NCI-H510A (cell line): Measurements from ENCODE around the gene SAMD14.

Source experiments
- DNase-seq: peaks from one replicate; lab custom pipeline; 2025; lab: John Stamatoyannopoulos, UW

Gene SAMD14

GRCh38 chr17:50129728-50130558 lies at the start of gene SAMD14:
Gene SAMD14 (minus strand): TSS chr17:50130160. CDS start chr17:50124959, 5,201 bp downstream.
- no peak for DNase-seq

DNA sequence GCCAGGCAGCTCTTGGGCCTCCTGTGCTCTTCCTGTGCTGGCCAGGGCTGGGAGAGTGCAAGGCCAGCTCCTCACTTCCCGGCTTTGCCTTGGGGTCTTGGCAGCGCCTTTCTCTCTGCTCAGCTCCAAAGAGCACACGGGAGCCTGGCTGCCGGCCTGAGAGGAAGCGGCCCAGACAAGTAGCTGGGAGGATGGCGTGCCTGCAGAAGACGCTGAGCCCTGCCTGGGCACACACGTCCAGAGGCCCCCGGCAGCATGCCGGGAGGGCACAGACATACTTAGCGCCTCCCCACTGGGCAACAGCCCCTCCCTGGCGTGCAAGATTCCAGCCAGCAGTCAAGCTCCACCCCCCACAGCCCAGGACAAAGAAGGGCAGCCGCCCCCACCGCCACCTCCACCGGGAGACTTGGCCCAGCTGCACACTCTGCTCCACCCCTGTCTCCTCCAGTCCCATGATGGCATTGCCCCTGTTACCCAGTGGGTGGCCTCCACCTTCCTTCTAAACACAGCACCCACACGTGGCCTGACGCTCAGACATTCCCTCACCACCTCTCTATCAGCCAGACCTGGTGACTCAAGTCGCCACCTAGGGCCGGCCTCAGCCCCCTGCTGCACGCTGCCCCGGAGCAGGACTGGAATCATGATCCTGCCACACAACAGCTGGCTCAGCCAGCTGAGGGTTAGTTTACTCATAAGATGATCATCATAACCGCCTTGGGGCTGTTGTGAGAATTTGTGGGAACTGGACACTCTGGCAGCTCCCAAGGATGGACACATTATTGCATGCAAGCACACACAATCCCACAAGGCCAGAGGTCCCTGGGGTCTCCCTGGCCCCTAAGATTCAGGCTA lies 48.2 kb upstream of the SAMD14 start:
- DNase-seq = peak; percentile 89

GRCh38 chr17:50177476-50177875 lies 47.5 kb upstream of the SAMD14 start:
- DNase-seq = no peak

GRCh38 chr17:50176559-50177357 lies 46.8 kb upstream of the SAMD14 start:
- no peak for DNase-seq

- DNase-seq = no peak
Observed at GRCh38 chr17:50175035-50175807, 45.3 kb upstream of the SAMD14 start.

- no peak for DNase-seq
Observed at GRCh38 chr17:50174444-50174843, 44.5 kb upstream of the SAMD14 start.

- no peak for DNase-seq
Observed at GRCh38 chr17:50173335-50173941, 43.5 kb upstream of the SAMD14 start.

DNA sequence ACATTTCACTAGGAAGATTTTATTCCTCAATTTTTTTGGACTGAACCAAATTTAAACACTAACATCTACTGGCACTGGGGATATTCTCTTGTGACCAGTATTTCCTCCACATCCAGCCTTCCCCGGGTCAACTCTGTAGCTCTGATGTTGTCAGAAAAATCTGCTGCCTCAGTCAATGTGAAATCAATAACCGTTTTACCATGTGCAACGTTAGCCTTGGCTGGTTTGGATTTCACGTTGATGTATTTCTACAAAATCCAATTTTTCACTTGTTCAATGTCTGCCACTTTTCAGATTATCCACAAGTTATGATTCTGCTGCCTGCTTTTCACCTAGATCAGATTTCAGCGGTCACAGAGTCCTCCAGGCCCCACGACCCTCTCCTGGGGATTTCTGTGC lies 43.0 kb upstream of the SAMD14 start:
- no peak for DNase-seq

DNA sequence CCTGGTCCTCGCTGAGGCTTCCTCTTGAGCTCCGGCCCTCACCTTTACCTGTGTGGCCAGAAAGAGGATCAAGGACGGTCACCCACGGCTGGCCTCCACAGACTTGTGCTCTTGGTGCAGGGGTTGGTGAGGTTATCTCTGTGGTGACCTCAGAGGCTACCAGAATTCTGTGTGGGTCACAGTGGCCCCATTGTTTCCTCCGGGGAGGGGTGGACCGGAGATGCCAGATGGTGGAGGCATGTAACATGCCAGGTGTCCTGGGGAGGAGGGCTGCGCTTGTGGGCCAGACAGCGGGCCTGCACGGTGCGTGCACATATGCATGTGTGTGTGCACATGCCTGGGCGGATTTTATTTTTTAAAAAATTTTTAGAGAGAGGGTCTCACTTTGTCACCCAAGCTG lies 42.2 kb upstream of the SAMD14 start:
- DNase-seq = no peak

DNA sequence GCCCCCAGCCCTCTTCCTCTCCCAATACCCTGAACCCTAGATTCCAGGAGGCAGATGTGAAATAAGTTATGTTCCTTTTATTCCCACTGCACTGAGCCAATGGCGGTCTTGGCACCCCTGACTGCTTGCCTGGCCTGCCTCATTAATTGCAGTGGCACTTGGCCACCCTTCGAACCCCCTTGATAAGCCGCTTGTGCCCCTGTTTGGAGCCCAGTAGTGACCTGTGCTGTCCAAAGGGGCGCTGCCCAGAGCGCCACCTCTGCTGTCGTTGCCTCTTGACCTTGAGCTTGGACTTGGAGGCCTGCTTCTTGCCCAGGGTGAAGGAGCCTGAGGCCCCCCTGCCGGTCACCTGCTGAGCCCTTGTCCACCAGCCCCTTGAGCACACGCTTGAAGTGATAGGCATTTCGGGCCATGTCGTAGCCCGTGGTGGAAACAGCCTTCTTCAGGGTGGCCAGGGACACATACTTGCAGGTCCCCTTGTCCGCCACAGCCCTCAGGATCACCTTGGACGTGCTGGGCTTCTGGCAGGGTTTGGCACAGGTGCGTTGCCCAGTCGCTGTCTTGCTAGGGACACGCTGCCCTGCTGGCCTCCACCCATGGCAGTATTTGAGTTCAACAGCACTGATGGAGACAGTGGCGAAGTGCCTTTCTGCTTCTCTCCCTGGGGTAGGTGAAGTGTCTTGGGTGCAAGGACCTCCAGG lies 41.6 kb upstream of the SAMD14 start:
- DNase-seq = no peak

DNA sequence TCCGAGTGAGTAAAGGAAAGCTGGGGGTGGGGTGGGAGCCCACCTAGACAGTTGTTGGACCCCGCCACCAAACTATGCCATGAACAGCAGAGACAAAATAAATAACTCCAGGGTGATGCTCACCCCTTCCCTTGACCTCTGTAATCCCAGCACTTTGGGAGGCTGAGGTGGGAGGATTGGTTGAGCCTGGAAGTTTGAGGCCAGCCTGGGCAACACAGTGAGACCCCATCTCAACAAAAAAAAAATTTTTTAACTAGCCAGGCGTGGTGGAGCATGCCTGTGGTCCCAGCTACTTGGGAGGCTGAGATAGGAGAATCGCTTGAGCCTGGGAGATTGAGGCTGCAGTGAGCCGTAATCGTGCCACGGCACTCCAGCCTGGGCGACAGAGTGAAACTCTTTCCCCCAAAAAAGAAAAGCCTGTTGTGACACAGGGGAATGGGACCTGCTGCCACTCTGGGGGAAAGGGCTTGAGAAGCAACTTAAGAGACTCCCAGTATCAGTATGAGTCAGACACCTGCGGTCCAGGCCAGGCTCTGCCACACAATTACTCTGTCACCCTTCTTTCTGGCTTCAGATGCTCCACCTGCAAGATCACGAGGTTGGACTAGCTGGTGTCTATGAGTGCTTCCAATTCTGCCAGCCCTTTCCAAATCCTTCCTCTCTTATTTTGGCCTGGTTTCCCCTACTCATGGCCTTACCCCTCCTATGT lies 40.9 kb upstream of the SAMD14 start:
- no peak for DNase-seq

- no peak for DNase-seq
Observed at GRCh38 chr17:50169881-50170459, 40.0 kb upstream of the SAMD14 start.

GRCh38 chr17:50169121-50169764 lies 39.3 kb upstream of the SAMD14 start:
- DNase-seq = peak; percentile 30

GRCh38 chr17:50168319-50168718 lies 38.4 kb upstream of the SAMD14 start:
- DNase-seq = no peak

- no peak for DNase-seq
Observed at GRCh38 chr17:50167371-50167770, 37.4 kb upstream of the SAMD14 start.

DNA sequence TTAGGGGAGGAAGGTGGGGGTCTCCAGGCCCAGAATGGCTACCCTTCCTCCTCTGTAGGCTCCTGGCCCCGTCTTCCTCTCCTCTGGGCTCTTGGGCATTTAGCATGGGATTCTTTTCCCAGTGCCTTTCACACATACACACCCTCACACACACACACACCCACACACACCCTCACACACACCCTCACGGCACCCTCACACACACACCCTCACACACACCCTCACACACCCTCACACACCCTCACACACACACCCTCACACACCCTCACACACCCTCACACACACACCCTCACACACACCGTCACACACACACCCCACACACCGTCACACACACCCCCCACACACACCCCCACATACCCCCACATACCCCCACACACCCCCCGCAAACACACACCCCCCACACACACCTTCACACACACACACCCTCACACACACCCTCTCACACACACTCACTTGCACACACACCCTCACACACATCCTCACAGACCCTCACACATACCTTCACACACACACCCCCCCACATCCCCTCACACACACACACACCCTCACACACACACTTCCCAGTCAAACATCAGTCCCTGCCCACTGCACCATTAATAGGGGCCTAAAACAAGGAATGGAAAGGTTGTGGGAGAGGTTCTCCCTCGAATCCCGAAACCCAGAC lies 36.7 kb upstream of the SAMD14 start:
- DNase-seq = no peak

DNA sequence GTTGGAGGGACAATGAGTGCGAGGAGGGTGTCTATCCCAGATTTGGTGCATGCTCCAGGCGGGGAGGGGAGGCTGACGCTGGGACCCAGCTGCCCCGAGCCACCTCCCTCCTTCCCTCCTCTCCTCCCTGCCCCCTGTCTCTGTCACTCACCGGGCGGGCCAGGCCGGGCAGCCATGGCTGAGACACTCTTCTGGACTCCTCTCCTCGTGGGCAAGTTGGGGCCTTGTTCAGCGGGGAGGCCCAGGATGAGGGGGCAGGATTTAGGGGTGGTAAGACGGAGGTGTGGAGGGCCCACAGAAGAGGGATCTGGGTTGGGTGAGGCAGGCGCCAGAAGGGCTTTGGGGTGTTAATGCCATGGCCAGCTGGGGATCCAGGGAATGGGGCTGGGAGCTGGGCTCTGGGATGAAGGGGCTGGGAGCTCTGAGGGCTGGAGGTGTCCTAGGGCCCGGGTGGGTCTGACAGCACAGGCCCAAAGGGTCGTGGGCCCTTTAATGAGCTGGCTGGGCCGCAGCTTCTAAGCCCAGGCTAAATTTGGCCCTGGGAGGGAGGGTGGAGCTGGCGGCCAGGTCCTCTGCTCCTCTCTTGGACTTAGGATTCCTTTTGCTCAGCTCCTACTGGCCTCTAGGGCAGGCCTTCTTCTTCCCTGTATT lies 36.0 kb upstream of the SAMD14 start, which contains the start of gene SGCA:
SGCA (plus strand) TSS at position 139 of the 651 bp plus-strand sequence; CDS start at position 175, 36 bp downstream.
- DNase-seq = no peak

GRCh38 chr17:50165466-50165865 lies 35.5 kb upstream of the SAMD14 start:
- DNase-seq = no peak
